HG03457 (cell line): ENCODE results near the gene CLNK.
"Not testable (repeated sequence)": the region's sequence is repeated elsewhere in the genome, so short reads cannot be mapped to it uniquely, and the experiment has no call there.

Experiments used
- ATAC-seq: cut with Tn5 transposase; IDR thresholded peaks from one replicate; pipeline ENCODE4 v1.9.1; 2021; ENCODE audit warnings: moderate number of reproducible peaks; ENCODE audit not compliant: unreplicated experiment

CLNK gene

DNA sequence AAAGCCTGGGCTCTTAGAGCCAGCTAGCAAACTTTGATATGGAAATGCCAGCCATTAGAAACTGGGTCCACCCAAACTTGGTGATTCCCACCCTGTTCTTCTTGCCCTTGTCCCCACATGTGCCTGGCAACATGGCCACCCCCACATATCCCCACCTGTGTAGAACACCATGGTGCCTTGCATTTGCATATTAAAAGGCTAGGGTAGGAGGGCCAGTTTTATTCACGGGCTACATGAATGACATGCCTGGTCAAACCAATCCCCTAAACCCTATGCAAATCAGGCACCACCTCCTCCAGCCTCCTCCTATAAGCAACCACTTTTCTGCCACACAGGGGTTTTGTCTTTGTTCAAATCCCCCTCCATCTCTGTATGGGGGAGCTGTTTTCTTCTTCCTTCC, 104.9 kb downstream of the CLNK start:
- no peak for ATAC-seq

DNA sequence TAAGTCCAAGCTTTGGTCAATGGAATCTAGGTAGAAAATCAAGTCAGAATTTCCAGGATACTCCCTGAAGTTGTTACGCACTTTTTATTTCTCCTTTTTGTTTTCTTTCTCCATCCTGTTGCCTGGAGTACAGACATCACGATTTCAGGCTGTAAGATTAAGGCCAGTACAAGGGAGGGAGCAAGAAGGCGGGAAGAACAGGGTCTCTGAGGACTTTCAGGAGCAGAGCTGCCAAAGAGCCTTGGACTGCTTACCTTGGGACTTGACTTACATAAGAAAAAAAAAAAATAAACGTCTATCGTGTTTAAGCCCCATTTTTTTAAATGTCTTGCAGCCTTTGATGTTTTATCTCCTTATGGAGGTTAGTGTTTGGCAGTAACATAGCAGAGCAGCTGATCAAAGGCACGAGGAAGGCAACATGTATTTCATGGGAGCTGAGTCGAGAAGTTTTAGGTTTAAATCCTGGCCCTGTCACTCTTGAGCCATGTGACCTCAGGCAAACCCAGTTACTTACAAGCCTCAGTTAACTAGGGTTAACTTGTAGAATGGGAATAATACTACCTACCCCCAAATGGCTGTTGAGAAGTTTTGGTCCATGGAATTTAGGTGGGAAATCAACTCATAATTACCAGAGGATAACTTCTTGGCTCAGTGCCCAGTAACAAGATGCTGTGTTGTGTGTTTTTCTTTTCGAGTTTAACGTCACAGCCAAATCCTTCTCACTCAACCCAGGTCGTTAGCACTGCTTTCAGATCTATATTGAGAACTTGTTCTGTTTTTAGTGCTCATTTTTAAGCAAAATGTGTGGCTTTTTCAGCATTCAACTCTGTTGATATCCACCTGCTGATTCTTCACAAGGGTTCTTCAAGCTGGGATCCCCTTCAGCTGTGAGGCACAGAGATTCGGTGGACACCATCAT, 106.8 kb downstream of the CLNK start:
- ATAC-seq, result no peak

GRCh38 chr4:10577018-10577417, 107.5 kb downstream of the CLNK start:
- peak; percentile 48 for ATAC-seq

- ATAC-seq, result no peak
Observed at GRCh38 chr4:10576236-10576635, 108.3 kb downstream of the CLNK start.

GRCh38 chr4:10575414-10575813, 109.2 kb downstream of the CLNK start:
- no peak for ATAC-seq

GRCh38 chr4:10574553-10574952, 110.0 kb downstream of the CLNK start:
- ATAC-seq, result not testable (repeated sequence)

DNA sequence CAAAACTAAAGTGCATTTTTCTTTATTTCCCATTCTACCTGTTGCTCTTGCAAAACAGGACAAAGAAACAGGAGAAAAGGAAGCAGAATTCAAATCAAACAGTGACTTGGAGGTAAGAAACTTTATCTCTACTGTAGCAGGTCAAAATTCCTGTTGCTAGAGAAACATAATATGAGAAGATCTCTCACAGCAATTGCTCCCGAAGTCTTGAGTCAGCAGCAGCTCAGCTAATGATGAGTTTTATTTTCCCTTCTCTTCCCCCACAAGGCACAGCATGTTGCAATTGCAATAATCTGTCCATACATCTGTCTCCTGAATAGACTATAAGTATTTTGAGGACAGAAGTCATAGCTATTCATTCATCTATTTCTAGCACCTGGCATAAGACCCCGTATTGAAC, 112.7 kb downstream of the CLNK start:
- no peak for ATAC-seq

DNA sequence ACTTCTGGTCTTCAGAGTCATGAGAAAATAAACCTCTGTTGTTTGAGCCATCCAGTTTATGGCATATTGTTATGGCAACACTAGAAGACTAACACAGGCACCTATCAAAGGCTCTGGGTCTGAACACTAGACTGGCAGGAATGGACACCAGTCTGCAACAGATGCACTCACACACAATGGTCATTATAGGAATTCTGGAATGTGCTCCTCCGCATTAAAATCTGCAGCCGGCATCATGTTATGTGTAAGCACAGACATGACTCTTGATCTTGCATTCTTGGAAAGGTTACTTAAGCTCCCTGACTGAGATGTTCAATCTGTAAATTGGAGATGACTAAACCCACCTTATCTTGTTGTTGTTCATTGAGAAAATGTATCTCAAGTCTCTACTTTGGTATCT, 115.1 kb downstream of the CLNK start:
- ATAC-seq, result no peak

- ATAC-seq, result no peak
Observed at GRCh38 chr4:10567766-10568165, 116.8 kb downstream of the CLNK start.

DNA sequence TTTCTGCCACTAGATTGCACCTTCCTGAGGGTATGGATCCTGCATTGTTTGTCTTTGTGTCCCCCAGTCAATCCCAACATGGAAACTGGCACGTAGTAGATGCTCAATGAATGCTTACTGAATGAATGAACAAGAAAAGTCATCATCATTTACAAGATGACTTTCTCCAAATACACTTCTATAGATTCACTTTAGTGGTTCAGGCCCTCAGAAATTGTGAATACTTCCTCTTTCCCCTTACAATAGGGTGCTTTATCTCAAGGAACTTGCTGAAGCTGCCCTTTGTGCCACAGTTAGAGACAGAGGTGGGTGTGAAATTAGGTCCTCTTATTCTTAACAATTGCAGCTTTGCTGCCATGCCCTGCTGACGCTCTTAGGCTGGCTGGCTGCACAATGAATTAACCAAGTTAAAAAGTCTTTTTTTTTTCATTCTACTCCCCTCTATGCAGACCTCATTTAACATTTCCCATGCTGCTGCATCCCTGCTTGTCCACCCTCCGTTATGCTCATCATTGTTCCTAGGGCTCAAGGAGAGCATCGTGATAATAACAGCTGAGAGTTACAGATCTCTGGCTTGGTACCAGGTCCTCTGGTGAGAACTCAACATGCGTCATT, 119.3 kb downstream of the CLNK start:
- no peak for ATAC-seq

GRCh38 chr4:10554694-10555093, 129.9 kb downstream of the CLNK start:
- ATAC-seq, result peak; percentile 54

- no peak for ATAC-seq
Observed at GRCh38 chr4:10554121-10554520, 130.4 kb downstream of the CLNK start.

- ATAC-seq, result no peak
Observed at GRCh38 chr4:10552591-10553280, 131.8 kb downstream of the CLNK start.

DNA sequence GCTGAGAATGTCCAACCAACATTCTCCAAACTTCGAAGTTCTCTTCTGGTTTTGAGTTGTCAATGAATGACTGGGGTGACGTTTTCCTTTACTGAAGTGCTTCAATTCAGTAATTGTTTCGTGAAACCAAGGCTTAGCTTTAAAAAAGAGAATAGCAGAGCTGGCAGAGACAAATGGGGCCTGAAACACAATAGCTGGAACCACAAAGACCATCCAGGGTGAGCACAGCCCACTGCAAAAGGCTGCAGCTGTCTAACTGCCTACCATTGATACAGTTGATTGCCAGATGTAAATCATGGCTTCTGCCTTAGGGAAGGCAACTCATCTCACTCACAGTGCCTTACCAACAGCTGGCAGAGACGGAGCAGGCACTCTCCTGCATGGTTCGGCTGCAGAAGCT, 148.7 kb downstream of the CLNK start:
- no peak for ATAC-seq

DNA sequence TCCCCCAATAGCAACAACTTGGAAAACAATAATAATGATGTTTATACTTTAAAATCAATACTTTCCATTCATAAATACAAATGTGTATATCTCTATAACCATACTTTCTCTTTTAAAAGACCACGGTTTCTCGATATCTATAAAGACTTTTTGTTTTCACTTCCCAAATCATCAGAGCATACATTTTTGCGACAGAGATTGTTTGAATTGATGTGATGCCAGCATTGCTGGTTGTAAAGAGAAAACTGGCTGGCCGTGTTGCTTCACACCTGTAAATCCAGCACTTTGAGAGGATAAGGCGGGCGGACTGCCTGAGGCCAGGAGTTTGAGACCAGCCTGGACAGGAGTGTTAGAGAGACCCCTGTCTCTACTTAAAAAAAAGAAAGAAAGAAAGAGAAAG, 149.7 kb downstream of the CLNK start:
- no peak for ATAC-seq

DNA sequence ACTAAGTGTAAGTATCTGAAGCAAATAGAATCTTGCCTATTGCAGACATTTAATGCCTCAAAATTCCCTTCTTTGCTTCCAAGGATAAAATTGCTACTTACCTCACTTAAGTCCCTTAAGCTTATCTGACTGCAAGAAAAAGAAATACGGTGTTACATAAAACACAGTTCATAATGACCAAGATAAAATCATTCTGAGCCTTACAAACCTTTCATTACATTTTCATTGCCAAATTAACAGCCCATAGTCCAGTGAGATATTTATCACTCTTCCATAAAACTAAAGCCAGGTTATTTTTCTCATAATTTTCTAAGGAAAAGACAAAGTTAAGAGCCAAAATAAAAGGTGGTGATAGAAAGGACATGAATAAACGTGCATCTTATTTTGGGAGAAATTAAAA, 152.4 kb downstream of the CLNK start:
- no peak for ATAC-seq

GRCh38 chr4:10530137-10530786, 154.3 kb downstream of the CLNK start:
- no peak for ATAC-seq

- ATAC-seq, result no peak
Observed at GRCh38 chr4:10529291-10530136, 155.1 kb downstream of the CLNK start.

DNA sequence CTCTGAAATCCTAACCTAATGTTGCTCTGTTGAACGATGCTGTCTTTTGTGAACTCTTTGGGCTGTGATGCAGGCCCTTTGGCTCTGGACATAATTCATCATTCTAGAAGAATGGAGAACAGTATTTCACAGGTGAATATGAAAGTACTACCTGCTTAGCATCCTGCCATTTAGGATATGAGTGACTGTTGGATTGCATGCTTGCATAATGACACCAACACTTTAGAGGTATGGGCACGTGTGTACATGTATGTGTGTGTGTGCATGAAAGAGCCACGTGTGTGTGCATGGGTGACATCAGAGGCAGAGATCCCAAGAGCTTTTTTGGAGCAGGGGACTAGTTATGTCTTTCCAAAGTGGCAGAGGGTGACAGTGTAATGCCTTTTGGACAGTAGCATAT, 157.1 kb downstream of the CLNK start:
- no peak for ATAC-seq

- ATAC-seq, result no peak
Observed at GRCh38 chr4:10526429-10527222, 157.9 kb downstream of the CLNK start.
